NAMALWA (cell line): ENCODE data around the gene GABRG2.
A peak's percentile ranks its signal among the peaks of the same experiment; 100 is the strongest.
"Not testable (repeated sequence)": the region's sequence is repeated elsewhere in the genome, so short reads cannot be mapped to it uniquely, and the experiment has no call there.

Source experiments
- DNase-seq: peaks from one replicate; pipeline ENCODE4 v3.0.0-alpha.2; 2015; ENCODE audit warnings: low spot score

Gene GABRG2

GRCh38 chr5:162067655-162068411 is at the start of gene GABRG2:
Gene GABRG2 (plus strand): TSS chr5:162067773. CDS start chr5:162068000, 227 bp downstream.
- DNase-seq = no peak

- DNase-seq = no peak
Measured at GRCh38 chr5:162025312-162025711, 42.3 kb upstream of the GABRG2 start.

GRCh38 chr5:162026803-162027202 is 40.8 kb upstream of the GABRG2 start:
- no peak for DNase-seq

- DNase-seq = no peak
Measured at GRCh38 chr5:162037431-162037830, 30.1 kb upstream of the GABRG2 start.

- no peak for DNase-seq
Measured at GRCh38 chr5:162047279-162047678, 20.3 kb upstream of the GABRG2 start.

- DNase-seq = no peak
Measured at GRCh38 chr5:162052676-162053075, 14.9 kb upstream of the GABRG2 start.

GRCh38 chr5:162055095-162055494 is 12.5 kb upstream of the GABRG2 start:
- DNase-seq = not testable (repeated sequence)

GRCh38 chr5:162067162-162067561 is 411 bp upstream of the GABRG2 start:
- DNase-seq = no peak

GRCh38 chr5:162068412-162068811 is 839 bp downstream of the GABRG2 start:
- peak; percentile 37 for DNase-seq

- no peak for DNase-seq
Measured at GRCh38 chr5:162068936-162069335, 1.4 kb downstream of the GABRG2 start.

- DNase-seq = no peak
Measured at GRCh38 chr5:162078805-162079204, 11.2 kb downstream of the GABRG2 start.

GRCh38 chr5:162091336-162091735 is 23.8 kb downstream of the GABRG2 start:
- no peak for DNase-seq

GRCh38 chr5:162096448-162096847 is 28.9 kb downstream of the GABRG2 start:
- DNase-seq = peak; percentile 8

- no peak for DNase-seq
Measured at GRCh38 chr5:162107591-162107990, 40.0 kb downstream of the GABRG2 start.

- no peak for DNase-seq
Measured at GRCh38 chr5:162119801-162120200, 52.2 kb downstream of the GABRG2 start.

GRCh38 chr5:162128117-162128516 is 60.5 kb downstream of the GABRG2 start:
- no peak for DNase-seq

- DNase-seq = no peak
Measured at GRCh38 chr5:162132348-162132747, 64.8 kb downstream of the GABRG2 start.

- no peak for DNase-seq
Measured at GRCh38 chr5:162139190-162139589, 71.6 kb downstream of the GABRG2 start.

GRCh38 chr5:162154242-162154641 is 86.7 kb downstream of the GABRG2 start:
- DNase-seq = no peak

- DNase-seq = no peak
Measured at GRCh38 chr5:162160401-162160800, 92.8 kb downstream of the GABRG2 start.

GRCh38 chr5:162163663-162164062 is 96.1 kb downstream of the GABRG2 start:
- no peak for DNase-seq

GRCh38 chr5:162174358-162174974 is 106.9 kb downstream of the GABRG2 start:
- no peak for DNase-seq

- DNase-seq = no peak
Measured at GRCh38 chr5:162187371-162187770, 119.8 kb downstream of the GABRG2 start.

GRCh38 chr5:162189719-162190118 is 122.1 kb downstream of the GABRG2 start:
- DNase-seq = no peak
